Glutamatergic neuron (in vitro differentiated cells): Measurements from ENCODE around the gene STK17B. TPM values are rescaled to one million over a fixed set of nuclear protein-coding genes. Genes with fewer than 3 reads are reported as not detected.

ENCODE experiments used
- DNase-seq: peaks from one replicate; pipeline ENCODE4 v3.0.0; 2022
- H3K27ac Mint-ChIP-seq: one replicate; pipeline ENCODE4 v1.8.0; 2020; ENCODE audit warnings: mild to moderate bottlenecking, mixed read lengths, inconsistent platforms; ENCODE audit not compliant: unreplicated experiment
- H3K27me3 Mint-ChIP-seq: one replicate; pipeline ENCODE4 v1.8.0; 2020; ENCODE audit warnings: mild to moderate bottlenecking, moderate library complexity, mixed read lengths, inconsistent platforms; ENCODE audit not compliant: unreplicated experiment
- H3K36me3 Mint-ChIP-seq: one replicate; pipeline ENCODE4 v1.8.0; 2020; ENCODE audit warnings: mild to moderate bottlenecking, mixed read lengths, inconsistent platforms; ENCODE audit not compliant: unreplicated experiment
- H3K4me1 Mint-ChIP-seq: one replicate; pipeline ENCODE4 v1.8.0; 2020; ENCODE audit warnings: mild to moderate bottlenecking, low read depth, mixed read lengths, inconsistent platforms; ENCODE audit not compliant: unreplicated experiment
- H3K4me3 Mint-ChIP-seq: one replicate; pipeline ENCODE4 v1.8.0; 2020; ENCODE audit warnings: mild to moderate bottlenecking, mixed read lengths, inconsistent platforms; ENCODE audit not compliant: unreplicated experiment
- H3K9me3 Mint-ChIP-seq: one replicate; pipeline ENCODE4 v1.8.0; 2020; ENCODE audit warnings: mild to moderate bottlenecking, moderate library complexity, mixed read lengths, inconsistent platforms; ENCODE audit not compliant: unreplicated experiment
- CTCF ChIP-seq: fragments of 200-600 bp; sonication (generic); IDR thresholded peaks from one replicate; pipeline ENCODE4 v1.5.0; 2021; ENCODE audit not compliant: partially characterized antibody, unreplicated experiment
- long read RNA-seq: library from polyadenylated mRNA; unstranded; transcript quantifications from one replicate; pipeline ENCODE4 v2.0.0, GENCODE V29; 2020; ENCODE audit not compliant: unreplicated experiment
- total RNA-seq: library from RNA; stranded (reverse); fragmentation: NEBNext Ultra II Directional; extraction: Animal tissue kit (Norgen Biotek cat#: 25700); gene quantifications from one replicate; pipeline ENCODE4 v1.2.1, GENCODE V29; 2021; ENCODE audit not compliant: unreplicated experiment

Gene STK17B
- total RNA-seq: 2.5 TPM
- long read RNA-seq, partial matches to known transcripts: 1 of 1 reads
- long read RNA-seq, other reads (novel, unspliced or antisense): 0 of 1 reads

GRCh38 chr2:196171248-196171871, at the start of gene STK17B:
TSS of gene STK17B (minus strand) at chr2:196171578. CDS start at chr2:196163383, 8,195 bp downstream.
- DNase-seq: peak; percentile 95
- TF ChIP-seq CTCF: no peak
- peak within 1 kb of the TSS; percentile 97 for H3K4me3 Mint-ChIP-seq
- peaks cover 6% of the 10 kb centered on the region for H3K4me1 Mint-ChIP-seq
- H3K27ac Mint-ChIP-seq: no peak within 1 kb of the TSS
- H3K9me3 Mint-ChIP-seq: peaks cover 2% of the 10 kb centered on the region
- H3K36me3 Mint-ChIP-seq: no peaks in the 10 kb centered on the region
- no peaks in the 10 kb centered on the region for H3K27me3 Mint-ChIP-seq

- no peak for DNase-seq
- H3K4me3 Mint-ChIP-seq: no peak overlapping the region
- H3K27ac Mint-ChIP-seq: no peak overlapping the region
- no peaks in the 10 kb centered on the region for H3K27me3 Mint-ChIP-seq
- no peaks in the 10 kb centered on the region for H3K9me3 Mint-ChIP-seq
- peaks cover 11% of the 10 kb centered on the region for H3K36me3 Mint-ChIP-seq
- H3K4me1 Mint-ChIP-seq: no peaks in the 10 kb centered on the region
- TF ChIP-seq CTCF: no peak
Measured at GRCh38 chr2:196220671-196221070, 49.3 kb upstream of the STK17B start.

- no peak overlapping the region for H3K4me3 Mint-ChIP-seq
- no peaks in the 10 kb centered on the region for H3K9me3 Mint-ChIP-seq
- no peak for DNase-seq
- H3K27me3 Mint-ChIP-seq: no peaks in the 10 kb centered on the region
- H3K27ac Mint-ChIP-seq: no peak overlapping the region
- H3K4me1 Mint-ChIP-seq: no peaks in the 10 kb centered on the region
- no peak for TF ChIP-seq CTCF
- peaks cover 12% of the 10 kb centered on the region for H3K36me3 Mint-ChIP-seq
Measured at GRCh38 chr2:196219671-196220070, 48.3 kb upstream of the STK17B start.

GRCh38 chr2:196218106-196218505, 46.7 kb upstream of the STK17B start:
- Mint-ChIP-seq H3K4me3 (no peak overlapping the region), H3K27ac (no peak overlapping the region), H3K36me3 (peaks cover 9% of the 10 kb centered on the region), H3K4me1 (no peaks in the 10 kb centered on the region), H3K9me3 (no peaks in the 10 kb centered on the region), H3K27me3 (no peaks in the 10 kb centered on the region)
- no peak for TF ChIP-seq CTCF
- DNase-seq: no peak

GRCh38 chr2:196217116-196217515, 45.7 kb upstream of the STK17B start:
- Mint-ChIP-seq H3K4me1 (no peaks in the 10 kb centered on the region), H3K9me3 (no peaks in the 10 kb centered on the region), H3K27me3 (peaks cover 2% of the 10 kb centered on the region), H3K4me3 (no peak overlapping the region), H3K36me3 (peaks cover 9% of the 10 kb centered on the region), H3K27ac (no peak overlapping the region)
- DNase-seq: no peak
- no peak for TF ChIP-seq CTCF
